IMR-90 (cell line): Measurements from ENCODE around the gene SORBS1.
A peak's percentile ranks its signal among the peaks of the same experiment; 100 is the strongest.

Experiments used
- CEBPB ChIP-seq: IDR thresholded peaks from 2 replicates; pipeline ENCODE4 v1.6.1; 2012; ENCODE audit warnings: low read depth, low read length, improper control_type of control experiment
- CHD1 ChIP-seq: IDR thresholded peaks from 2 replicates; pipeline ENCODE4 v1.6.1; 2012; ENCODE audit warnings: low read depth, low read length, improper control_type of control experiment
- CTCF ChIP-seq: conservative IDR thresholded peaks from 2 replicates; pipeline ENCODE4 v1.5.1; 2012; ENCODE audit warnings: mild to moderate bottlenecking, low read depth, low read length, improper control_type of control experiment
- MAFK ChIP-seq: IDR thresholded peaks from 2 replicates; pipeline ENCODE4 v1.6.1; 2012; ENCODE audit warnings: low read depth, low read length, improper control_type of control experiment
- MXI1 ChIP-seq: IDR thresholded peaks from 2 replicates; pipeline ENCODE4 v1.6.1; 2012; ENCODE audit warnings: low read depth, mild to moderate bottlenecking, low read length, moderate library complexity, borderline replicate concordance
- NFE2L2 ChIP-seq: fragments of 150-350 bp; IDR thresholded peaks from 2 replicates; pipeline ENCODE4 v1.6.1; 2016; ENCODE audit warnings: low read depth, mild to moderate bottlenecking, low read length
- POLR2A ChIP-seq: IDR thresholded peaks from 2 replicates; pipeline ENCODE4 v1.6.1; 2012; ENCODE audit warnings: mild to moderate bottlenecking, low read depth, low read length
- RAD21 ChIP-seq: IDR thresholded peaks from 2 replicates; pipeline ENCODE4 v1.6.1; 2012; ENCODE audit warnings: low read length, improper control_type of control experiment
- RCOR1 ChIP-seq: IDR thresholded peaks from 2 replicates; pipeline ENCODE4 v1.6.1; 2012; ENCODE audit warnings: mild to moderate bottlenecking, low read length, improper control_type of control experiment; ENCODE audit not compliant: insufficient replicate concordance
- SMC3 ChIP-seq: fragments of 150-350 bp; IDR thresholded peaks from 2 replicates; pipeline ENCODE4 v1.6.1; 2016; ENCODE audit warnings: low read depth, mild to moderate bottlenecking, antibody characterized with exemption, low read length, moderate library complexity
- USF2 ChIP-seq: fragments of 150-350 bp; IDR thresholded peaks from 2 replicates; pipeline ENCODE4 v1.6.1; 2017; ENCODE audit warnings: mild to moderate bottlenecking, antibody characterized with exemption, low read length, low read depth

GRCh38 chr10:95266674-95267095 lies 294.5 kb downstream of the SORBS1 start:
- no peak for TF ChIP-seq CTCF
- no peak for TF ChIP-seq RCOR1
- TF ChIP-seq MAFK = peak; percentile 39
- no peak for TF ChIP-seq SMC3
- peak; percentile 76 for TF ChIP-seq CEBPB
- TF ChIP-seq USF2 = no peak
- TF ChIP-seq POLR2A = no peak
- TF ChIP-seq MXI1 = no peak
- TF ChIP-seq RAD21 = no peak
- TF ChIP-seq CHD1 = no peak
- TF ChIP-seq NFE2L2 = no peak
